ENCODE data around the gene CYB5A.

Gene CYB5A

GRCh38 chr18:74251297-74252038 lies 40.3 kb downstream of the CYB5A start:
- H3K9me3 ChIP-seq (ENCODE audit: control insufficient read depth in 1 of 2, low read length in 2 of 2): no peaks in the 10 kb centered on the region
- peaks cover 14% of the 10 kb centered on the region in 2 donors for H3K4me1 ChIP-seq (ENCODE audit: control insufficient read depth in 1 of 2, insufficient read depth in 2 of 2, low read length in 2 of 2)
- H3K9ac ChIP-seq (ENCODE audit: low read depth in 1 of 2, low read length in 2 of 2): peak overlapping the region in 1 of 2 donors; percentile 35
- no peaks in the 10 kb centered on the region for H3K27me3 ChIP-seq (ENCODE audit: control insufficient read depth in 1 of 2, insufficient read depth in 2 of 2, low read length in 2 of 2)
- no peak overlapping the region for H3K4me3 ChIP-seq (ENCODE audit: low read depth in 1 of 2, low read length in 2 of 2)
- no peak overlapping the region for H3K27ac ChIP-seq (ENCODE audit: low read depth, low read length)
- H3K36me3 ChIP-seq (ENCODE audit: control insufficient read depth in 1 of 2, insufficient read depth in 2 of 2, low read length in 2 of 2): peaks cover 16 to 33% of the 10 kb centered on the region in 2 donors

DNA sequence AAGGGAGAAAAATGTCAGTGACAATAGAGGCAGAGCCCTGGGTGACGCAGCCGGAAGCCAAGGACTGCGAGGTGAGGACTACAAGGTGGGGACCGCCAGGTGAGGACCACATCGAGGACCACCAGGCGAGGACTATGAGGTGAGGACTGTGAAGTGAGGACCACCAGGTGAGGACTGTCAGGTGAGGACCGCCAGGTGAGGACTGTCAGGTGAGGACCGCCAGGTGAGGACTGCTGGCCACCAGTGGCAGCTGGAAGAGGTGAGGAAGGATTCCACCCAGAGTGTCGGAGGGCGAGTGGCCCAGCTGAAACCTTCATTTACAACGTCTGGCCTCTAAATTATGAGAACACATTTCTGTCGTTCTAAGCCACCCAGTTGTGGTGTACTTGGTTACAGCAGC lies 41.6 kb downstream of the CYB5A start:
- Histone ChIP-seq H3K9ac (ENCODE audit: low read depth in 1 of 2, low read length in 2 of 2) (no peak overlapping the region), H3K36me3 (ENCODE audit: control insufficient read depth in 1 of 2, insufficient read depth in 2 of 2, low read length in 2 of 2) (peaks cover 16 to 28% of the 10 kb centered on the region in 2 donors), H3K27me3 (ENCODE audit: control insufficient read depth in 1 of 2, insufficient read depth in 2 of 2, low read length in 2 of 2) (no peaks in the 10 kb centered on the region), H3K27ac (ENCODE audit: low read depth, low read length) (no peak overlapping the region), H3K4me3 (ENCODE audit: low read depth in 1 of 2, low read length in 2 of 2) (no peak overlapping the region), H3K4me1 (ENCODE audit: control insufficient read depth in 1 of 2, insufficient read depth in 2 of 2, low read length in 2 of 2) (peaks cover 14% of the 10 kb centered on the region in 2 donors), H3K9me3 (ENCODE audit: control insufficient read depth in 1 of 2, low read length in 2 of 2) (no peaks in the 10 kb centered on the region)

GRCh38 chr18:74249181-74249968 lies 42.4 kb downstream of the CYB5A start:
- peaks cover 16 to 26% of the 10 kb centered on the region in 2 donors for H3K36me3 ChIP-seq (ENCODE audit: control insufficient read depth in 1 of 2, insufficient read depth in 2 of 2, low read length in 2 of 2)

DNA sequence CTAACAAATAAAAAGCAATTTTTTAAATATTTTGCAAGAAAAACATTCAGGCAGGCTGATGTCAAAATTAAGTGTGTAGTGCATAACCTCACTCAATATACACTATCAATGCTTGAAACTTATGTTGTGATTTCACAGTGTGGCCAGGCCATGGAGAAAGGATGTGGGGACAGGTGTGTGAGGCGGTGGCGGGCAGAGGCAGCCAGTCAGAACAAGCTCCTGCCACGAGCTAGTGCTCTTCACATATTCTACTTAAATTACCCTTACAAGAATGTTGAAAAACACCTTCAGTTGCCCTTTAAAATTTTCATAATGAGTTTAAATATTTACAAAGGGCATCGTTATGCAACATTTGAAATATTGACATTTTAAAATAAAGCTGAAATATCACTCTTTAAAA lies 43.2 kb downstream of the CYB5A start:
- H3K9me3 ChIP-seq (ENCODE audit: control insufficient read depth in 1 of 2, low read length in 2 of 2): no peaks in the 10 kb centered on the region
- peaks cover 14% of the 10 kb centered on the region in 2 donors for H3K4me1 ChIP-seq (ENCODE audit: control insufficient read depth in 1 of 2, insufficient read depth in 2 of 2, low read length in 2 of 2)
- peaks cover 13 to 26% of the 10 kb centered on the region in 2 donors for H3K36me3 ChIP-seq (ENCODE audit: control insufficient read depth in 1 of 2, insufficient read depth in 2 of 2, low read length in 2 of 2)
- no peak overlapping the region for H3K9ac ChIP-seq (ENCODE audit: low read depth in 1 of 2, low read length in 2 of 2)
- no peaks in the 10 kb centered on the region for H3K27me3 ChIP-seq (ENCODE audit: control insufficient read depth in 1 of 2, insufficient read depth in 2 of 2, low read length in 2 of 2)
- H3K27ac ChIP-seq (ENCODE audit: low read depth, low read length): no peak overlapping the region
- no peak overlapping the region for H3K4me3 ChIP-seq (ENCODE audit: low read depth in 1 of 2, low read length in 2 of 2)

More at GRCh38 chr18:74249181-74249968, 42.4 kb downstream of the CYB5A start:
- Histone ChIP-seq H3K9me3 (ENCODE audit: control insufficient read depth in 1 of 2, low read length in 2 of 2) (no peaks in the 10 kb centered on the region), H3K4me3 (ENCODE audit: low read depth in 1 of 2, low read length in 2 of 2) (no peak overlapping the region), H3K9ac (ENCODE audit: low read depth in 1 of 2, low read length in 2 of 2) (no peak overlapping the region), H3K27me3 (ENCODE audit: control insufficient read depth in 1 of 2, insufficient read depth in 2 of 2, low read length in 2 of 2) (no peaks in the 10 kb centered on the region), H3K4me1 (ENCODE audit: control insufficient read depth in 1 of 2, insufficient read depth in 2 of 2, low read length in 2 of 2) (peaks cover 14% of the 10 kb centered on the region in 2 donors), H3K27ac (ENCODE audit: low read depth, low read length) (no peak overlapping the region)

- Histone ChIP-seq H3K9me3 (ENCODE audit: control insufficient read depth in 1 of 2, low read length in 2 of 2) (no peaks in the 10 kb centered on the region), H3K4me3 (ENCODE audit: low read depth in 1 of 2, low read length in 2 of 2) (no peak overlapping the region), H3K27me3 (ENCODE audit: control insufficient read depth in 1 of 2, insufficient read depth in 2 of 2, low read length in 2 of 2) (no peaks in the 10 kb centered on the region), H3K4me1 (ENCODE audit: control insufficient read depth in 1 of 2, insufficient read depth in 2 of 2, low read length in 2 of 2) (peaks cover 18% of the 10 kb centered on the region in 2 donors), H3K27ac (ENCODE audit: low read depth, low read length) (no peak overlapping the region), H3K36me3 (ENCODE audit: control insufficient read depth in 1 of 2, insufficient read depth in 2 of 2, low read length in 2 of 2) (peaks cover 8 to 22% of the 10 kb centered on the region in 2 donors), H3K9ac (ENCODE audit: low read depth in 1 of 2, low read length in 2 of 2) (no peak overlapping the region)
Observed at GRCh38 chr18:74248189-74248588, 43.6 kb downstream of the CYB5A start.

- H3K4me1 ChIP-seq (ENCODE audit: control insufficient read depth in 1 of 2, insufficient read depth in 2 of 2, low read length in 2 of 2): peaks cover 21 to 22% of the 10 kb centered on the region in 2 donors
- no peak overlapping the region for H3K27ac ChIP-seq (ENCODE audit: low read depth, low read length)
- peaks cover 0 to 5% of the 10 kb centered on the region in 2 donors for H3K36me3 ChIP-seq (ENCODE audit: control insufficient read depth in 1 of 2, insufficient read depth in 2 of 2, low read length in 2 of 2)
- no peaks in the 10 kb centered on the region for H3K27me3 ChIP-seq (ENCODE audit: control insufficient read depth in 1 of 2, insufficient read depth in 2 of 2, low read length in 2 of 2)
- H3K9me3 ChIP-seq (ENCODE audit: control insufficient read depth in 1 of 2, low read length in 2 of 2): no peaks in the 10 kb centered on the region
- no peak overlapping the region for H3K4me3 ChIP-seq (ENCODE audit: low read depth in 1 of 2, low read length in 2 of 2)
- no peak overlapping the region for H3K9ac ChIP-seq (ENCODE audit: low read depth in 1 of 2, low read length in 2 of 2)
Observed at GRCh38 chr18:74244554-74244953, 47.2 kb downstream of the CYB5A start.

GRCh38 chr18:74243127-74243526 lies 48.6 kb downstream of the CYB5A start:
- Histone ChIP-seq H3K4me3 (ENCODE audit: low read depth in 1 of 2, low read length in 2 of 2) (peak overlapping the region; percentile 3 to 17), H3K27me3 (ENCODE audit: control insufficient read depth in 1 of 2, insufficient read depth in 2 of 2, low read length in 2 of 2) (no peaks in the 10 kb centered on the region), H3K36me3 (ENCODE audit: control insufficient read depth in 1 of 2, insufficient read depth in 2 of 2, low read length in 2 of 2) (no peaks in the 10 kb centered on the region), H3K9me3 (ENCODE audit: control insufficient read depth in 1 of 2, low read length in 2 of 2) (no peaks in the 10 kb centered on the region), H3K27ac (ENCODE audit: low read depth, low read length) (no peak overlapping the region), H3K4me1 (ENCODE audit: control insufficient read depth in 1 of 2, insufficient read depth in 2 of 2, low read length in 2 of 2) (peaks cover 21 to 22% of the 10 kb centered on the region in 2 donors), H3K9ac (ENCODE audit: low read depth in 1 of 2, low read length in 2 of 2) (no peak overlapping the region)

- Histone ChIP-seq H3K4me3 (ENCODE audit: low read depth in 1 of 2, low read length in 2 of 2) (peak overlapping the region; percentile 3 to 17), H3K4me1 (ENCODE audit: control insufficient read depth in 1 of 2, insufficient read depth in 2 of 2, low read length in 2 of 2) (peaks cover 21 to 22% of the 10 kb centered on the region in 2 donors), H3K27me3 (ENCODE audit: control insufficient read depth in 1 of 2, insufficient read depth in 2 of 2, low read length in 2 of 2) (no peaks in the 10 kb centered on the region), H3K9ac (ENCODE audit: low read depth in 1 of 2, low read length in 2 of 2) (no peak overlapping the region), H3K36me3 (ENCODE audit: control insufficient read depth in 1 of 2, insufficient read depth in 2 of 2, low read length in 2 of 2) (no peaks in the 10 kb centered on the region), H3K27ac (ENCODE audit: low read depth, low read length) (no peak overlapping the region), H3K9me3 (ENCODE audit: control insufficient read depth in 1 of 2, low read length in 2 of 2) (no peaks in the 10 kb centered on the region)
Observed at GRCh38 chr18:74242438-74243096, 49.2 kb downstream of the CYB5A start.

GRCh38 chr18:74241970-74242369 lies 49.8 kb downstream of the CYB5A start:
- H3K27me3 ChIP-seq (ENCODE audit: control insufficient read depth in 1 of 2, insufficient read depth in 2 of 2, low read length in 2 of 2): no peaks in the 10 kb centered on the region
- no peak overlapping the region for H3K4me3 ChIP-seq (ENCODE audit: low read depth in 1 of 2, low read length in 2 of 2)
- peaks cover 21 to 22% of the 10 kb centered on the region in 2 donors for H3K4me1 ChIP-seq (ENCODE audit: control insufficient read depth in 1 of 2, insufficient read depth in 2 of 2, low read length in 2 of 2)
- H3K9ac ChIP-seq (ENCODE audit: low read depth in 1 of 2, low read length in 2 of 2): no peak overlapping the region
- H3K27ac ChIP-seq (ENCODE audit: low read depth, low read length): no peak overlapping the region
- no peaks in the 10 kb centered on the region for H3K9me3 ChIP-seq (ENCODE audit: control insufficient read depth in 1 of 2, low read length in 2 of 2)
- no peaks in the 10 kb centered on the region for H3K36me3 ChIP-seq (ENCODE audit: control insufficient read depth in 1 of 2, insufficient read depth in 2 of 2, low read length in 2 of 2)

DNA sequence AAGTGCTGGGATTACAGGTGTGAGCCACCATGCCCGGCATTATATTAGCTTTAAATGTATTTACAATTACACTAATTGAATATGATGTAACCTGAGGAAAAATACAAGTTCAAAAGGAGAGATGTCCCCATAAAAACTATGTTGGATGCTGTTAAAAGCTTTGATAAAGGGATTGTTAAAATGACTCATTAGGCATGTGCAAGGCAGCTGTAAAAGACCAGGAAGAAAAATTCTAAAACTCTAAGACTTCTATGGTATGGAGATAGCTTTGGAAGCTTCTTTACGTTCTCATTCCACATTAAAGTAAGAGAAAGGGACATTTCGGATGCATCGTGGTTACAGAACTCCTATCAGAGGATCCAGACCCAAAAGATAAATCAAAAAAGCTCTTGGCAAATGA lies 50.3 kb downstream of the CYB5A start:
- H3K4me3 ChIP-seq (ENCODE audit: low read depth in 1 of 2, low read length in 2 of 2): no peak overlapping the region
- H3K9ac ChIP-seq (ENCODE audit: low read depth in 1 of 2, low read length in 2 of 2): no peak overlapping the region
- H3K27ac ChIP-seq (ENCODE audit: low read depth, low read length): no peak overlapping the region
- H3K9me3 ChIP-seq (ENCODE audit: control insufficient read depth in 1 of 2, low read length in 2 of 2): no peaks in the 10 kb centered on the region
- H3K36me3 ChIP-seq (ENCODE audit: control insufficient read depth in 1 of 2, insufficient read depth in 2 of 2, low read length in 2 of 2): no peaks in the 10 kb centered on the region
- no peaks in the 10 kb centered on the region for H3K27me3 ChIP-seq (ENCODE audit: control insufficient read depth in 1 of 2, insufficient read depth in 2 of 2, low read length in 2 of 2)
- H3K4me1 ChIP-seq (ENCODE audit: control insufficient read depth in 1 of 2, insufficient read depth in 2 of 2, low read length in 2 of 2): peaks cover 21 to 27% of the 10 kb centered on the region in 2 donors
